ENCODE data around the gene TBC1D16. TPM values are rescaled to one million over a fixed set of nuclear protein-coding genes. Genes with fewer than 3 reads are reported as not detected.
"Not testable (repeated sequence)": the region's sequence is repeated elsewhere in the genome, so short reads cannot be mapped to it uniquely, and the experiment has no call there.

The TBC1D16 gene
- total RNA-seq, 1 donor from 2014 or later, result 48.8 TPM

GRCh38 chr17:79916506-79916905, 119.2 kb downstream of the TBC1D16 start:
- DNase-seq (ENCODE audit: low read depth in 2 of 2), result no peak

DNA sequence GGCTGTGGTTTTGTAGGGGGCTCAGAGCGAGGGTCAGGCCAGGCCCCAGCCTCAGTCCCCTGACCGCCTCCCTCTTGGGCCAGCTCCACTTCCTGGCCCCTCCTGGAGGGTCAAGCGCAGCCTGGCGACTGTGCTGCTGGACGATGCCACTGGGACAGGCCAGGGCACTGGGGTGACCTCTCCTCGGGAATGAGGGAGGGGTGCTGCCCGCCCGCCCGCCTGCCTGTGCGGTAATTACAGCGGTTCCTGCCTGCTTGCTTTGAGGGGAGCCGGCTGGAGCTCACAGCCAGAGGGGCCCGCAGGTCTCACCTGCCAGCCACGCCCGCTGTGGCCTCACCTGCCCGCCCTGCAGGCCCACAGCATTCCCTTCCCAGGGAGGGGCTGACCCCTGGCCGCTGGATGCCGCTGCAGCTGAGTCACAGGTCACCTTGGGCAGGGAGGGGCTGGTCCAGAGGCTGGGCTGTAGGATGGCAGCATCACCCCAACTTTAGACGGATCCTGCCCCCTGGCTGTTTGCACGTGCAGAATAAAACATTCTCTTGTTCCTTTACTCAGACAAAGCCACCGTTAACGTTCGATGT, 119.7 kb downstream of the TBC1D16 start:
- peak in 1 of 2 donors; percentile 53 for DNase-seq (ENCODE audit: low read depth in 2 of 2)

DNA sequence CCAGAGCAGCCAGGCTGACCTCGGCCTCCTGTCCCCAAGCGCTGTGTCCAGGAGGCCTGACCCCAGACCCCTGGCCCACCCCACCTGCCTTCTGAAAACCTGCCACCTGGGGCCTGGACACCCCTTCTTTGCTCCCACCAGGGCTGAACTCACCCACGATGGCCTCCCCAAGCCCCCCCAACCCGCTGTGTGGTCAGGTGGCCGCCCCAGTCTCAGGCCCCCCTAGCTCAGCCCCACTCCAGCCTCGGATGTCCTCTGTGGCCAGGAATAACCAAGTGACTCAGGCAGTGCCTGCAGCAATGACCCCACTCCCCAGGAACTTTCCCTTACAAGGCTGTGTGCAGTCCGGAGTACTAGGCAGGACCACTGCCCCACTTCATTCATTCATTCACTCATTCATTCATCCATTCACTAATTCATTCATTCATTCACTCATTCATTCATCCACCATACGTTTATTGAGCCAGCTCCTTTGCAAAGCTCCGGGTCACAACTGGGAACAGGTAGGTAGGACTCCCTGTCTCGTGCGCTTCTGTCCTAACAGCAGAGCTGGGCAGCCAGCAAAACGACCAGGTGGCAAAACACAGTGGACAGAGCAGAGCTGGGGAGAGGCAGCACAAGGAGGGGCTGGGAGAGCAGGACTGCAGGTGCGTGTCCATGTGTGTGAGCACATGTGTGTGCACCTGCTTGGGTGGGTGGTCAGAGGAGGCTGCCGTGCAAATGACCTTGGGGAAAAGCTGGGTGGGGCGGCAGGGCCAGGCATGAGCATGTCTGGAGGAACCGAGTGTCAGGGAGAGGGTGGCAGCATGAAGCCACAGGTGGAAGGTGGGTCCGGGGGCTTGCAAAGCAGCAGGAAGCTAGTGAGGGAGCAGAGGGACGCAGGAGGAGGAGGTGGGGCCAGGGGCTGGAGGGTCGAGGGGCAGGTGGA, 120.6 kb downstream of the TBC1D16 start:
- no peak for DNase-seq (ENCODE audit: low read depth in 2 of 2)

GRCh38 chr17:79913896-79914812, 121.5 kb downstream of the TBC1D16 start:
- no peak for DNase-seq (ENCODE audit: low read depth in 2 of 2)

- DNase-seq (ENCODE audit: low read depth in 2 of 2), result no peak
These were observed 122.2 kb downstream of the TBC1D16 start for GRCh38 chr17:79913451-79913850.

DNA sequence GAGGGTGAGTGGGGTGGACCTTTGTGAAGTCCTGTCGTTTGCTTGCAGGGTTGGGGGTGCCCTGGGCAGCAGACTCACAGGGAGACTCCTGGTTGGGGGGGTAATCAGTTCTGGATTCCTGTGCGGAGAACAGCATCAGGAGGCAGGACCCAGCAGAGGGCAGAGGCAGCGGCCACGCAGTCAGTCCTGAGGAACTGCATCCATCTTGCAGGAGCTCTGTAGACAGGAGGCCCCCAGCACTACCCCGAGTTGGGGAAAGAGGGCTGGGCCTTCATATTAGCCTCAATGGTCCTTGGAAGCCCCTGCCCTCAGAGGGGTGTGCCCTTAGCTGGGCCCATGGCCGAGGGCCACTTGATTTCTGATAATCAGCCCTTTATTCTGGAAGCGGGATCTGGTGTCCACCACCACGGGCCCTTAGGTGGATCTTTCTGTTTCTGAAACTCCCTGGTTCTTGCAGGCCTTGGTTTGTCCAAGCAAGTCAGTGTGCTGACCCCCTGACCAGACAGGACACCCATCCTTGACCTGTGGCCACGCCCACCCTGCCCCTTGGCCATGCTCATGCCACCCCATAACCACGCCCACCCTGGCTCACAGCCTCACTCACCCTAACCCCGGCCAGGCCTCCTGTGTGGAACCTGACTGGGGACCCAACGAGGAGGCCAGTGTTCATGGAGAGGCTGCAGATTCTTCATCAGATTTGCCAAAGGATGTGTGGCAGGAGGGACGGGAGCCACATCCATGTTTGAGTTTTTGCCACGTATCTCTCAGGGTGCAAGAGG, 122.9 kb downstream of the TBC1D16 start:
- DNase-seq (ENCODE audit: low read depth in 2 of 2), result no peak

DNA sequence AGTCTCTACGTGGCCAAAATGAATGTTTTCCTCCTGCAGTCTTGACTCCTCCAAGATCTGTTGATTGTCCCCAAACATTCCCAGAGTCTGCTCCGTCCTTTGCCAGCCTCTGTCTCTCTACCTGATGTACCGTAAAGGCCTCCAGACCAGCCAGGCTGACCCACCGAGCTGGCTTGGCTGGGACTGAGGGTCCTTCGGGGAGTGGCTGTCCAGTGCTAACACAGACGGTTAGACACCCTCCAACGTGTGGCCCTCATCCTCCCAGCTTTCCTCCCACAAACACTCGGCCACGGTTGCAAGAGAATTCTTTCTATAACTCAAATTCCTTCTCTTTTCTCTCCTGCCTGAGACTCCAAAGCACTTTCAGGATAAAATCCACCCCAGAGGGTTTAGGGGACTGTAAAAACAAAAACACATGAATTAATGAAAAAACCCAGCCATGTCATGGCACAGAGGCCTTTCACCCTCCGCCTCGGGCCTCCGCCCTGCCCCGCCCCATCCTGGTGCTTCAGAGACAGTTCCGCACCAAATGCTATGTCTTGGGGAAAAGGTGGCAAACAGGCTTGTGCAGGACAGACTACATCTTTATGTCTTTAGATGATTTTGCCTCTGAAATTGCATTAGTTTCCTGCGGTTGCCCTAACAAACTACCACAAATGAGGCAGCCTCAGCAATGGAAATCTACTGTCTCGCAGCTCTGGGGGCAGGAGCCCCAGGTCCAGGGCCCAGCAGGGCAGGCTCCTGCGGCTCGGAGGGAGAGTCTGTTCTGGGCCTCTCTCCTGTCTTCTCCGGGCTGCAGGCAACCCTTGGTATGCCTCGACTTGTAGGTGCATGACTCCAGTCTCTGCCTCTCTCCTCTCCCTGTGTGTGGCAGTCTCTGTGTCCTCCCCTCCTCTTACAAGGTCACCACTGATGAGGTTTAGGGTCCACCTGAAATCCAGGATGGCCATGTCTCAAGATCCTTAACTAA, 124.0 kb downstream of the TBC1D16 start:
- no peak for DNase-seq (ENCODE audit: low read depth in 2 of 2)

- no peak for DNase-seq (ENCODE audit: low read depth in 2 of 2)
These were observed 124.7 kb downstream of the TBC1D16 start for GRCh38 chr17:79910985-79911361.

GRCh38 chr17:79909121-79909520, 126.6 kb downstream of the TBC1D16 start:
- no peak for DNase-seq (ENCODE audit: low read depth in 2 of 2)

- DNase-seq (ENCODE audit: low read depth in 2 of 2), result peak in 1 of 2 donors; percentile 76
These were observed 127.8 kb downstream of the TBC1D16 start for GRCh38 chr17:79907850-79908249.

DNA sequence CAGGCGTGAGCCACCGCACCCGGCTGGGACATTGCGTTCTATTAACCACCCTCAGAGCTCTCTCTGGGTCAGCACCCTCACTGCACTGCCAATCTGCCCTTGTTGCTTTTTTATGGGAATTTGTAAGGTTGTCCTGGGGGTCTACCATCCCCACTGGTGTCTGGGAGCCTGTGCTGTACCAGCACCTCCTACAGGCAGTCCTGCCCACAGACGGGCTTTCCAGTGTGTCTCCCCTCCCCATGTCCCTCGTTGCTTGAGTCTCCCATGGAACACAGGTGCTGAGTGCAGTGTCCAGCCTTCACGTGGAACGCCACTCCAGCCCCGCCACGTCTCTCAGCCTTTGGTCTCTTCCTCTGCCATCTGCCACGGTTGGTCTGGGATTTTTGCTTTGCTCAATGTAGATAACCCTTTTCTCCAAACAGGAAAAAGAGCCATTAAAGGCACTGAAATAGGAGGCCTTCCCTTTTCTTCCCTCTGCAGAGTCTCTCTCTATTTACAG, 128.4 kb downstream of the TBC1D16 start:
- no peak for DNase-seq (ENCODE audit: low read depth in 2 of 2)

DNA sequence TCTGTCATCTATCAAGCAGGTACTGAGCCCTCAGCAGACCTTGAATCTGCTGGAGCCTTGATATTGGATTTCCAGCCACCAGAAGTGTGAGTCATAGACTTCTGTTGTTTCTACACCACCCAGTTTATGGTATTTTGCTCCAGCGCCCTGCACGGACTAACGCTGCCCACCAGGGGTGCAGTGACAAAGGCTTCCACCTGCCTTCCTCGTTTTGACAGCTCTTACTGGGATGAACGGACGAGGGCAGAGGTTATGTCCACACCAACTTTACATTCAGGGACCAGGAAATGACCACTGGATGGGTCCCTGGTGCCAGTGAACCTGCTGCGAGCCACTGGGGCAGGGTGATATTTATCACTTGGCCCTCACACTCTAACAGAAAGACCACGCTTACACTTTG, 129.8 kb downstream of the TBC1D16 start:
- DNase-seq (ENCODE audit: low read depth in 2 of 2), result peak in 1 of 2 donors; percentile 37

GRCh38 chr17:79904865-79905264, 130.8 kb downstream of the TBC1D16 start:
- no peak for DNase-seq (ENCODE audit: low read depth in 2 of 2)

GRCh38 chr17:79902146-79902791, 133.4 kb downstream of the TBC1D16 start:
- no peak for DNase-seq (ENCODE audit: low read depth in 2 of 2)

GRCh38 chr17:79901131-79901530, 134.5 kb downstream of the TBC1D16 start:
- no peak for DNase-seq (ENCODE audit: low read depth in 2 of 2)

GRCh38 chr17:79899584-79899983, 136.1 kb downstream of the TBC1D16 start:
- DNase-seq (ENCODE audit: low read depth in 2 of 2), result no peak

- no peak for DNase-seq (ENCODE audit: low read depth in 2 of 2)
These were observed 138.2 kb downstream of the TBC1D16 start for GRCh38 chr17:79897243-79898063.

GRCh38 chr17:79893457-79893856, 142.2 kb downstream of the TBC1D16 start:
- DNase-seq (ENCODE audit: low read depth in 2 of 2), result not testable (repeated sequence)
